K562 (cell line): Measurements from ENCODE around the gene CMTM1. TPM values are rescaled to one million over a fixed set of nuclear protein-coding genes. Genes with fewer than 3 reads are reported as not detected.
"Not testable (repeated sequence)": the region's sequence is repeated elsewhere in the genome, so short reads cannot be mapped to it uniquely, and the experiment has no call there.

ENCODE experiments used
- ATAC-seq: fragments of 200-7000 bp; cut with Tn5 transposase; 3 replicates; pipeline ENCODE4 v1.9.1; 2020; ENCODE audit warnings: moderate library complexity
- BruUV-seq: library from RNA; stranded (reverse); fragments of 400-500 nt; replicated peaks from 2 replicates; lab custom pipeline; 2021; lab: Mats Ljungman, UMichigan
- CTCF ChIA-PET: fragments of 300-600 bp; formaldehyde crosslinking; extraction: SDS; loops from one replicate; lab custom pipeline; 2021; ENCODE audit warnings: low intra/inter-chr PET ratio; lab: Yijun Ruan, JAX
- POLR2A ChIA-PET: fragments of 300-600, 350-650 bp; sonication (Branson Sonifier 250); formaldehyde crosslinking; extraction: SDS; loops from one replicate; lab custom pipeline; 2021; ENCODE audit warnings: antibody characterized with exemption, inconsistent platforms; lab: Yijun Ruan, JAX
- DNase-seq, 4 experiments: peaks; one replicate each; pipeline versions ENCODE4 v3.0.0 to v3.0.0-alpha.2; 2011 to 2018; ENCODE audit warnings: low spot score in 3 of 4, mixed read lengths in 3 of 4; ENCODE audit errors: extremely low read depth in 1 of 4
- FAIRE-seq: peaks from 2 replicates; lab custom pipeline; 2011; peaks lifted over from hg19 to GRCh38; lab: Jason Lieb, UNC
- H2AFZ ChIP-seq: 2 replicates; pipeline ENCODE4 v1.6.0; 2011; ENCODE audit warnings: low read depth, low read length, control low read depth, inconsistent platforms
- H3K27ac ChIP-seq: fragments of 200-600 bp; 3 replicates; pipeline ENCODE4 v1.8.0; 2011; ENCODE audit warnings: low read depth, mild to moderate bottlenecking, control low read depth, inconsistent platforms, low read length, moderate library complexity, mixed read lengths; ENCODE audit errors: extremely low read depth
- H3K27me3 ChIP-seq, 2 experiments: fragments of 300-600 bp in 1 of 2; 2 replicates in 1 of 2; 3 replicates in 1 of 2; pipeline versions ENCODE4 v1.6.0 to v1.8.0; 2011; ENCODE audit warnings: inconsistent platforms in 2 of 2, low read length in 2 of 2, mild to moderate bottlenecking in 1 of 2, mixed read lengths in 1 of 2, moderate library complexity in 1 of 2; ENCODE audit not compliant: control insufficient read depth in 2 of 2, insufficient read depth in 2 of 2
- H3K36me3 ChIP-seq: fragments of 300-600 bp; 3 replicates; pipeline ENCODE4 v1.8.0; 2011; ENCODE audit warnings: mild to moderate bottlenecking, low read length, inconsistent platforms; ENCODE audit not compliant: control insufficient read depth, insufficient read depth
- H3K4me1 ChIP-seq, 2 experiments: fragments of 200-600 bp in 1 of 2; replicated peaks in 1 of 2; 2 replicates in 1 of 2; 3 replicates in 1 of 2; pipeline versions ENCODE4 v1.5.1 to v1.8.0; 2011; ENCODE audit warnings: inconsistent platforms in 2 of 2, low read length in 2 of 2, mild to moderate bottlenecking in 1 of 2, mixed read lengths in 1 of 2, moderate library complexity in 1 of 2; ENCODE audit not compliant: control insufficient read depth in 2 of 2, insufficient read depth in 2 of 2
- H3K4me2 ChIP-seq: 2 replicates; pipeline ENCODE4 v1.6.1; 2011; ENCODE audit warnings: low read length, control low read depth, inconsistent platforms, mixed read lengths; ENCODE audit not compliant: insufficient read depth
- H3K4me3 ChIP-seq: fragments of 200-600 bp; sonication (generic), shearing (Covaris generic); 2 replicates; pipeline ENCODE4 v1.5.1; 2016; ENCODE audit warnings: control low read depth, inconsistent platforms
- H3K79me2 ChIP-seq: fragments of 200-600 bp; 3 replicates; pipeline ENCODE4 v1.8.0; 2011; ENCODE audit warnings: low read length, inconsistent platforms; ENCODE audit not compliant: control insufficient read depth, insufficient read depth
- H3K9ac ChIP-seq, 2 experiments: 2 replicates each; pipeline versions ENCODE4 v1.6.0 to v1.6.1; 2011; ENCODE audit warnings: low read depth in 2 of 2, low read length in 2 of 2, control low read depth in 1 of 2, inconsistent platforms in 1 of 2, mild to moderate bottlenecking in 1 of 2, mixed read lengths in 1 of 2; ENCODE audit not compliant: insufficient read depth in 1 of 2
- H3K9me1 ChIP-seq: one replicate; pipeline ENCODE4 v1.6.0; 2011; ENCODE audit warnings: inconsistent platforms, mild to moderate bottlenecking, low read length, moderate library complexity; ENCODE audit not compliant: control insufficient read depth, insufficient read depth
- H3K9me3 ChIP-seq: replicated peaks from 2 replicates; pipeline ENCODE4 v1.5.1; 2011; ENCODE audit warnings: low read depth, low read length, inconsistent platforms; ENCODE audit not compliant: control insufficient read depth, insufficient read depth
- H4K20me1 ChIP-seq: replicated peaks from 2 replicates; pipeline ENCODE4 v1.6.1; 2011; ENCODE audit warnings: low read length, inconsistent platforms, mixed read lengths; ENCODE audit not compliant: control insufficient read depth, insufficient read depth
- ARID1B ChIP-seq: fragments of 450-650 bp; IDR thresholded peaks from 2 replicates; pipeline ENCODE4 v1.6.1; 2016; ENCODE audit warnings: antibody characterized with exemption, mild to moderate bottlenecking, inconsistent platforms
- CREBBP ChIP-seq: IDR thresholded peaks from one replicate; pipeline ENCODE4 v1.6.1; 2012; ENCODE audit warnings: low read depth, mild to moderate bottlenecking, control low read depth, inconsistent platforms, low read length
- SPI1 ChIP-seq: IDR thresholded peaks from 2 replicates; pipeline ENCODE4 v1.6.1; 2011; ENCODE audit warnings: low read depth, low read length, control low read depth, borderline replicate concordance
- ZFX ChIP-seq: sonication (generic); formaldehyde crosslinking; IDR thresholded peaks from 2 replicates; pipeline ENCODE4 v1.8.0; 2022; ENCODE audit warnings: mild to moderate bottlenecking, missing genetic modification reagents, moderate library complexity
- WGBS: fragments of 100-300 bp; shearing (Covaris generic); methylation state at CpG from one replicate; pipeline ENCODE4 v1.1.6; 2016; ENCODE audit warnings: low coverage, mixed read lengths; ENCODE audit not compliant: insufficient coverage; ENCODE audit errors: missing lambda C conversion rate; 5-methylcytosine and 5-hydroxymethylcytosine counted together
- in situ Hi-C: fragments of 300-500 bp; cut with MboI; formaldehyde crosslinking; loops from 4 replicates; pipeline ENCODE4 v1.15.0; 2018; ENCODE audit warnings: inconsistent platforms, mixed read lengths
- intact Hi-C: fragments of 100-400 bp; cut with micrococcal nuclease; formaldehyde crosslinking; loops from 2 replicates; pipeline ENCODE4 v1.14.2; 2022
- polyA plus RNA-seq, 8 experiments: library from polyadenylated mRNA; depleted of rRNA in 4 of 8; stranded (reverse) in 5 of 8; unstranded in 3 of 8; fragments of >200 nt; fragmentation: Nextera tagmentation in 2 of 8; fragmentation: Illumina TruSeq in 1 of 8; extraction: Ambion mirVana in 2 of 8; extraction: Trizol in 1 of 8; gene quantifications; 2 replicates each; pipeline versions ENCODE4 v1.2.1 to v1.2.3, GENCODE V29; 2011 to 2014; ENCODE audit warnings: inconsistent platforms in 1 of 8, missing spikeins in 1 of 8
- total RNA-seq, 7 experiments: library from RNA; depleted of rRNA in 6 of 7; stranded (reverse); fragments of >200 nt in 6 of 7; fragmentation: Illumina TruSeq in 2 of 7; extraction: Trizol in 2 of 7; gene quantifications; 2 replicates each; pipeline versions ENCODE4 v1.2.1 to v1.2.3, GENCODE V29; 2011 to 2021; ENCODE audit warnings: low replicate concordance in 1 of 7

CMTM1 gene
- total and polyA plus RNA-seq, 9 of the 15 experiments (the other 6 are each of a cell fraction or from before 2014, with no cell fraction given), result 0.25 to 2.6 (median 1.1) TPM; not detected in 2

GRCh38 chr16:66596559-66596958, 30.3 kb downstream of the CMTM1 start:
- ATAC-seq, FAIRE-seq, DNase-seq, CTCF ChIA-PET, H3K36me3 ChIP-seq, H3K4me2 ChIP-seq, intact Hi-C loops, in situ Hi-C loops, BruUV-seq, H3K4me3 ChIP-seq, H4K20me1 ChIP-seq, H2AFZ ChIP-seq, H3K27ac ChIP-seq, H3K4me1 ChIP-seq, H3K79me2 ChIP-seq, POLR2A ChIA-PET, H3K9ac ChIP-seq, H3K9me3 ChIP-seq, H3K9me1 ChIP-seq: not testable (repeated sequence)
- peaks cover 0 to 11% of the 10 kb centered on the region in 2 experiments; a peak in 1 of 5 replicates for H3K27me3 ChIP-seq
- 41% methylated on average over 4 of the region's 4 CpGs for WGBS

GRCh38 chr16:66596986-66597848, 31.0 kb downstream of the CMTM1 start:
- FAIRE-seq, result no peak
- ATAC-seq, result no peak
- ChIA-PET POLR2A (interaction anchor here (1.0 kb wide), 1 partner anchor 232 kb away, joined by 3 read pairs; no protein-coding TSS in a partner anchor), CTCF (no interaction called here)
- intact Hi-C loops, result no loop called here
- TF ChIP-seq SPI1, result peak; percentile 77
- TF ChIP-seq ARID1B, result no peak
- no peak for TF ChIP-seq ZFX (CRISPR knock-in tag)
- TF ChIP-seq CREBBP, result no peak
- Histone ChIP-seq H3K9me1 (no peaks in the 10 kb centered on the region), H3K27me3 (peaks cover 0 to 11% of the 10 kb centered on the region in 2 experiments; a peak in 1 of 5 replicates), H4K20me1 (no peaks in the 10 kb centered on the region), H3K4me2 (no peak overlapping the region), H3K79me2 (no peaks in the 10 kb centered on the region), H3K9ac (no peak overlapping the region), H3K4me3 (no peak overlapping the region), H2AFZ (no peak overlapping the region), H3K9me3 (no peaks in the 10 kb centered on the region; the same call in 1 of the 2 replicates), H3K36me3 (no peaks in the 10 kb centered on the region), H3K27ac (no peak overlapping the region), H3K4me1 (peaks cover 0 to 5% of the 10 kb centered on the region in 2 experiments; a peak in 1 of 5 replicates)
- in situ Hi-C loops, result no loop called here
- no TSS peak for BruUV-seq
- DNase-seq, result no peak
- 27% methylated on average over 5 of the region's 5 CpGs for WGBS
